Ishikawa (cell line): ENCODE measurements around the gene ECT2L.

Experiments used
- CEBPB ChIP-seq: IDR thresholded peaks from 2 replicates; pipeline ENCODE4 v1.6.1; 2012
- CREB1 ChIP-seq: IDR thresholded peaks from 2 replicates; pipeline ENCODE4 v1.6.1; 2012; ENCODE audit warnings: low read depth
- EGR1 ChIP-seq: IDR thresholded peaks from 2 replicates; pipeline ENCODE4 v1.6.1; 2012
- EP300 ChIP-seq: IDR thresholded peaks from 2 replicates; pipeline ENCODE4 v1.6.1; 2012; ENCODE audit warnings: borderline replicate concordance
- FOXM1 ChIP-seq: IDR thresholded peaks from 2 replicates; pipeline ENCODE4 v1.6.1; 2012; ENCODE audit warnings: low read depth, borderline replicate concordance
- MAX ChIP-seq: IDR thresholded peaks from 2 replicates; pipeline ENCODE4 v1.6.1; 2012
- NFIC ChIP-seq: IDR thresholded peaks from 2 replicates; pipeline ENCODE4 v1.6.1; 2012
- RAD21 ChIP-seq: IDR thresholded peaks from 2 replicates; pipeline ENCODE4 v1.6.1; 2012; ENCODE audit warnings: low read depth
- REST ChIP-seq: IDR thresholded peaks from 2 replicates; pipeline ENCODE4 v1.6.1; 2012; ENCODE audit warnings: low read depth, mild to moderate bottlenecking
- TAF1 ChIP-seq: IDR thresholded peaks from 2 replicates; pipeline ENCODE4 v1.6.1; 2012; ENCODE audit warnings: low read depth, mild to moderate bottlenecking
- TCF12 ChIP-seq: IDR thresholded peaks from 2 replicates; pipeline ENCODE4 v1.6.1; 2012; ENCODE audit warnings: low read depth
- TEAD4 ChIP-seq: IDR thresholded peaks from 2 replicates; pipeline ENCODE4 v1.6.1; 2012
- YY1 ChIP-seq: IDR thresholded peaks from 2 replicates; pipeline ENCODE4 v1.6.1; 2012; ENCODE audit warnings: low read depth
- ZBTB7A ChIP-seq: IDR thresholded peaks from 2 replicates; pipeline ENCODE4 v1.6.1; 2012; ENCODE audit warnings: low read depth
- TF ChIP-seq, protein P1 (sequence below): IDR thresholded peaks from 2 replicates; pipeline ENCODE4 v1.6.1; 2012

ECT2L gene

DNA sequence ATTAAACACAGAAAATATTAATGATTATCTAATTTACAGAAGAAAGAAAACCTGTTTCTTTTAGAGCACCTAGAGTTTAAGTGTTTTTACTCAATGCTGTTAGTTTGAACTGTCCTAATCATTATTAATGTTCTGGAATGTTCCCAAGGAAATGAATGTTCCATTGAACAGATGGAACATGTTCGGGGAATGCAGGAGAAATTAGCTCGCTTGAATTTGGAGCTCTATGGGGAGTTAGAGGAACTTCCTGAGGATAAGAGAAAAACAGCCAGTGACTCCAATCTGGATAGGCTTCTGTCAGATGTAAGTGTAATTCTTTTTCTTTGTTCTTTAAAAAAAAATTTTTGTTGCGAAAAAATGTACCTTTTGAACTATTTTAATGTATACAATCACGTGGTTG lies 10.8 kb upstream of the ECT2L start:
- no peak for TF ChIP-seq MAX
- TF ChIP-seq ZBTB7A = no peak
- no peak for TF ChIP-seq RAD21
- no peak for TF ChIP-seq CREB1
- TF ChIP-seq CEBPB = no peak
- TF ChIP-seq FOXM1 = no peak
- TF ChIP-seq EP300 = no peak
- TF ChIP-seq YY1 = no peak
- TF ChIP-seq TCF12 = no peak
- no peak for TF ChIP-seq EGR1

DNA sequence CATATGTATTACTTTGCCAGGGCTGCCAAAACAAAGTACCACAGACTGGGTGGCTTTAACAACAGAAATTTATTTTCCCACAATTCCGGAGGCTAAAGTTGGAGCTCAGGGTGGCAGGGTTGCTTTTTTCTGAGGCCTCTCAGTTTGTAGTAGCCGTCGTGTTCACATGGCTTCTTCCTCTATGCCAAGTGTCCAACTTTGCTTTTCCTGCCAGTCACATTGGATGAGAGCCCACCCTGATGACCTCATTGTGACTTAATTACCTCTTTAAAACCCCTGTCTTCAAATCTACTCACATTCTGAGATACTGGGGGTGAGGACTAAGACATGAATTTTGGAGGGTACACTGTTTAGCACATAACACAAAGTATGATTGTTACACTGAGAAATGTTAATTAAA lies 9.9 kb upstream of the ECT2L start:
- TF ChIP-seq EP300 (no peak), ZBTB7A (no peak), TCF12 (no peak), TAF1 (no peak), RAD21 (no peak), REST (no peak), CREB1 (no peak), EGR1 (no peak), CEBPB (no peak), NFIC (no peak), FOXM1 (no peak), YY1 (no peak), TEAD4 (no peak)
- TF ChIP-seq, protein P1, sequence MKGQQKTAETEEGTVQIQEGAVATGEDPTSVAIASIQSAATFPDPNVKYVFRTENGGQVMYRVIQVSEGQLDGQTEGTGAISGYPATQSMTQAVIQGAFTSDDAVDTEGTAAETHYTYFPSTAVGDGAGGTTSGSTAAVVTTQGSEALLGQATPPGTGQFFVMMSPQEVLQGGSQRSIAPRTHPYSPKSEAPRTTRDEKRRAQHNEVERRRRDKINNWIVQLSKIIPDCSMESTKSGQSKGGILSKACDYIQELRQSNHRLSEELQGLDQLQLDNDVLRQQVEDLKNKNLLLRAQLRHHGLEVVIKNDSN = no peak

GRCh38 chr6:138787138-138787537 lies 8.7 kb upstream of the ECT2L start:
- no peak for TF ChIP-seq TEAD4
- TF ChIP-seq CREB1 = no peak
- no peak for TF ChIP-seq TCF12
- TF ChIP-seq FOXM1 = no peak
- TF ChIP-seq YY1 = no peak
- no peak for TF ChIP-seq EP300
- TF ChIP-seq, protein P1 = no peak

DNA sequence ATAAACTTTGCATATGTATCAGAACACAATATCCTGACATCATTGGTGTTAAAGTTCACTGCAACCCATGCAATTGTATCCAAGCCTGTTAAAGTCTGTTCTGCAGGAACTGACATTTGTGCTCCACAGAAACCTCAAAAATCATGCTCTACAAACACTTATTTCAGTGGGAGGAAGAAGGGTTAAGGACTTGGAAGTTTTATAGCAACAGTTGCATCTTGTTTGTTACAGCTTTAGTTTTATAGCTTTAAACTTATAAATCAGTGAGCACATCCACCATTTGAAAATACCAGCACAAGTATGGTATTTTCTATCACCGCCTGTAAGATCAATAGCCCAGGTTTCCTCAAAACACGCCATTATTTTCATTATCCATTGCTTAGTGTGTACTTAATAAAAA lies 884 bp downstream of the ECT2L start:
- TF ChIP-seq CEBPB = no peak

DNA sequence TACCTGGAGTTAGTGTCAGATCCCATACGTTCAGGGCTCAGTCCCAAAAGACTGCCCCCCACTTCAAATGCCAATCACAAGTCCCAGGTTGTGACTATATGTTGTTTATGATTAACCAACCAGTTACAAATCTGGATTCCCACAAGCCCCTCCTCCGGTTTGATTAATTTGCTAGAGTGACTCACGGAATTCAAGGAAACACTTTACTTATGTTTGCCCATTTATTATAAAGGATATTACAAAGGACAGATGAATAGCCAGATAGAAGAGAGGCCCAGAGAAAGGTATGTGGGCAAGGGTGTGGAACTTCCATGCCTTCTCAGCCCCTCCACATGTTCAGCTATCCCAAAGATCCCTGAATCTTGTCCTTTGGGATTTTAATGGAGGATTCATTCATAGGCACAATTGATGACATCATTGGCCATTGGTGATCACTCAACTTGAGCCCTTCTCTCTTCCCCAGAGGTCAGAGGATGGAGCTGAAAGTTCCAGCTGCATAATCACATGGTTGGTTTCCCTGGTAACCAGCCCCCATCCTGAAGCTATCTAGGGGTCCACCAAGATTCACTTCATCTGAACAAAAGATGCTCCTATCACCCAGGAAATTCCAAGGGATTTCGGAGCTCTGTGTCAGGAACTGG lies 2.0 kb downstream of the ECT2L start:
- TF ChIP-seq REST (no peak), TCF12 (no peak), CEBPB (no peak), EP300 (no peak), TAF1 (no peak), EGR1 (no peak), MAX (no peak), CREB1 (no peak), TEAD4 (no peak), RAD21 (no peak), NFIC (no peak), FOXM1 (no peak)
- TF ChIP-seq, protein P1 = no peak

- TF ChIP-seq NFIC (no peak), CEBPB (no peak), REST (no peak), YY1 (no peak), EGR1 (no peak), RAD21 (no peak), TEAD4 (no peak), CREB1 (no peak), ZBTB7A (no peak), MAX (no peak), TAF1 (no peak)
Measured at GRCh38 chr6:138800377-138801150, 4.7 kb downstream of the ECT2L start.
